Measurements from ENCODE around the gene PTMA. TPM values are rescaled to one million over a fixed set of nuclear protein-coding genes. Genes with fewer than 3 reads are reported as not detected.
A peak's percentile ranks its signal among the peaks of the same experiment; 100 is the strongest.
"Not testable (repeated sequence)": the region's sequence is repeated elsewhere in the genome, so short reads cannot be mapped to it uniquely, and the experiment has no call there.

The PTMA gene
- total RNA-seq, 1 experiment from 2014 or later = 1,260 TPM

DNA sequence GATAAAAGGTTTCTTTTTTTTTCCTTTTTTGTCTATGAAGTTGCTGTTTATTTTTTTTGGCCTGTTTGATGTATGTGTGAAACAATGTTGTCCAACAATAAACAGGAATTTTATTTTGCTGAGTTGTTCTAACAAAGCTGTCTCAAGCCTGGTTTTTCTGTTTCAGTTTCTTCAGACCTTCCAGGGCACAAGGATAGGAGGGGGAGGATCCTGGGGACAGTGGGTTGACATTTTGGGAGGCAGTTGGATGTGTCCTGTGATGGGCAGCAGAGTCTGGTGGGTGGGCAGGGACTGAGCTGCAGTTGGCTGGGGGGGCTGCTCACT is 5.0 kb downstream of the PTMA start:
- intact Hi-C loops (cut with micrococcal nuclease; ENCODE audit: unreplicated experiment) = loop anchor here (10.0 kb wide), 1 partner anchor 249 kb away; the partner anchor contains the start of gene NCL
- H4K20me1 ChIP-seq (ENCODE audit: insufficient read depth) = peaks cover 35% of the 10 kb centered on the region
- H3K4me1 ChIP-seq (replicated peaks; ENCODE audit: insufficient read depth) = peaks cover 30% of the 10 kb centered on the region
- not testable (repeated sequence) for H2AFZ ChIP-seq; DNase-seq; H3K4me3 ChIP-seq; H3K27me3 ChIP-seq (ENCODE audit: insufficient read depth, low read depth); BruUV-seq (replicated peaks); H3K9me2 ChIP-seq (ENCODE audit: insufficient read depth); H3K9me3 ChIP-seq (ENCODE audit: insufficient read depth, low read depth)
- H3K79me2 ChIP-seq (ENCODE audit: low read depth) = peaks cover 48% of the 10 kb centered on the region
- H3K27ac ChIP-seq = peak overlapping the region; percentile 36; the same call in 1 of the 2 replicates
- ChIA-PET POLR2A (ENCODE audit: unreplicated experiment) (interaction anchor here (0.5 to 0.6 kb wide), 2 partner anchors 94 to 1038 kb away, joined by 6 to 13 read pairs; no protein-coding TSS in a partner anchor), CTCF (interaction anchor here (0.5 to 3.2 kb wide), 7 partner anchors 33 to 102 kb away, joined by 3 to 32 read pairs (median 9); no protein-coding TSS in a partner anchor)
- peaks cover 18% of the 10 kb centered on the region for H3K36me3 ChIP-seq (ENCODE audit: low read depth)
- H3F3A ChIP-seq (ENCODE audit: insufficient read depth, low read depth) = peaks cover 54% of the 10 kb centered on the region
- peak overlapping the region; percentile 17; the same call in 1 of the 2 replicates for H3K4me2 ChIP-seq

GRCh38 chr2:231713730-231714638 is 5.7 kb downstream of the PTMA start:
- BruUV-seq (replicated peaks) = no TSS peak
- no peak overlapping the region for H2AFZ ChIP-seq
- peaks cover 18% of the 10 kb centered on the region for H3K36me3 ChIP-seq (ENCODE audit: low read depth)
- DNase-seq = peak; percentile 68 to 91
- peak overlapping the region; percentile 36; the same call in 1 of the 2 replicates for H3K27ac ChIP-seq
- TF ChIP-seq, protein P1, sequence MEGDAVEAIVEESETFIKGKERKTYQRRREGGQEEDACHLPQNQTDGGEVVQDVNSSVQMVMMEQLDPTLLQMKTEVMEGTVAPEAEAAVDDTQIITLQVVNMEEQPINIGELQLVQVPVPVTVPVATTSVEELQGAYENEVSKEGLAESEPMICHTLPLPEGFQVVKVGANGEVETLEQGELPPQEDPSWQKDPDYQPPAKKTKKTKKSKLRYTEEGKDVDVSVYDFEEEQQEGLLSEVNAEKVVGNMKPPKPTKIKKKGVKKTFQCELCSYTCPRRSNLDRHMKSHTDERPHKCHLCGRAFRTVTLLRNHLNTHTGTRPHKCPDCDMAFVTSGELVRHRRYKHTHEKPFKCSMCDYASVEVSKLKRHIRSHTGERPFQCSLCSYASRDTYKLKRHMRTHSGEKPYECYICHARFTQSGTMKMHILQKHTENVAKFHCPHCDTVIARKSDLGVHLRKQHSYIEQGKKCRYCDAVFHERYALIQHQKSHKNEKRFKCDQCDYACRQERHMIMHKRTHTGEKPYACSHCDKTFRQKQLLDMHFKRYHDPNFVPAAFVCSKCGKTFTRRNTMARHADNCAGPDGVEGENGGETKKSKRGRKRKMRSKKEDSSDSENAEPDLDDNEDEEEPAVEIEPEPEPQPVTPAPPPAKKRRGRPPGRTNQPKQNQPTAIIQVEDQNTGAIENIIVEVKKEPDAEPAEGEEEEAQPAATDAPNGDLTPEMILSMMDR (conservative IDR thresholded peaks at IDR 0.05) = peak; percentile 91
- no peak for TF ChIP-seq EZH2 (IDR thresholded peaks at IDR 0.05; ENCODE audit: low read depth)
- no peaks in the 10 kb centered on the region for H3K9me2 ChIP-seq (ENCODE audit: insufficient read depth)
- H3K9me3 ChIP-seq (ENCODE audit: insufficient read depth, low read depth) = no peaks in the 10 kb centered on the region
- peaks cover 30% of the 10 kb centered on the region for H3K4me1 ChIP-seq (replicated peaks; ENCODE audit: insufficient read depth)
- H3K4me3 ChIP-seq = no peak overlapping the region
- H3F3A ChIP-seq (ENCODE audit: insufficient read depth, low read depth) = peaks cover 54% of the 10 kb centered on the region
- ChIA-PET CTCF (interaction anchor here (0.5 to 3.2 kb wide), 10 partner anchors 32 to 113 kb away, joined by 3 to 32 read pairs (median 8); no protein-coding TSS in a partner anchor), POLR2A (ENCODE audit: unreplicated experiment) (interaction anchor here (0.5 to 1.9 kb wide), 4 partner anchors 36 to 1576 kb away, joined by 6 to 13 read pairs (median 9); no protein-coding TSS in a partner anchor)
- H4K20me1 ChIP-seq (ENCODE audit: insufficient read depth) = peaks cover 35% of the 10 kb centered on the region
- intact Hi-C loops (cut with micrococcal nuclease; ENCODE audit: unreplicated experiment) = loop anchor here (1.0 to 10.0 kb wide), 3 partner anchors 66 to 249 kb away; partner anchors contain the start of gene NCL
- H3K79me2 ChIP-seq (ENCODE audit: low read depth) = peaks cover 41% of the 10 kb centered on the region
- H3K4me2 ChIP-seq = peak overlapping the region; percentile 17; the same call in 1 of the 2 replicates
- H3K27me3 ChIP-seq (ENCODE audit: insufficient read depth, low read depth) = no peaks in the 10 kb centered on the region

GRCh38 chr2:231714639-231715498 is 6.5 kb downstream of the PTMA start:
- TF ChIP-seq, protein P1 (conservative IDR thresholded peaks at IDR 0.05) = peak; percentile 96
- no peak for TF ChIP-seq EZH2 (IDR thresholded peaks at IDR 0.05; ENCODE audit: low read depth)
- H3K27ac ChIP-seq = no peak overlapping the region
- peaks cover 33% of the 10 kb centered on the region for H3K79me2 ChIP-seq (ENCODE audit: low read depth)
- intact Hi-C loops (cut with micrococcal nuclease; ENCODE audit: unreplicated experiment) = loop anchor here (1.0 to 10.0 kb wide), 6 partner anchors 38 to 250 kb away; partner anchors contain the start of genes NCL and PDE6D
- ChIA-PET CTCF (interaction anchor here (0.6 to 3.2 kb wide), 10 partner anchors 33 to 114 kb away, joined by 3 to 32 read pairs (median 8); no protein-coding TSS in a partner anchor), POLR2A (ENCODE audit: unreplicated experiment) (interaction anchor here (0.5 to 1.9 kb wide), 3 partner anchors 37 to 1575 kb away, joined by 3 to 12 read pairs (median 6); no protein-coding TSS in a partner anchor)
- H3K4me2 ChIP-seq = no peak overlapping the region
- peak; percentile 55 to 70 for DNase-seq
- H3K36me3 ChIP-seq (ENCODE audit: low read depth) = peaks cover 18% of the 10 kb centered on the region
- no peaks in the 10 kb centered on the region for H3K27me3 ChIP-seq (ENCODE audit: insufficient read depth, low read depth)
- peaks cover 30% of the 10 kb centered on the region for H3K4me1 ChIP-seq (replicated peaks; ENCODE audit: insufficient read depth)
- no peaks in the 10 kb centered on the region for H3K9me2 ChIP-seq (ENCODE audit: insufficient read depth)
- peaks cover 35% of the 10 kb centered on the region for H4K20me1 ChIP-seq (ENCODE audit: insufficient read depth)
- peaks cover 54% of the 10 kb centered on the region for H3F3A ChIP-seq (ENCODE audit: insufficient read depth, low read depth)
- H2AFZ ChIP-seq = no peak overlapping the region
- no peak overlapping the region for H3K4me3 ChIP-seq
- no TSS peak for BruUV-seq (replicated peaks)
- H3K9me3 ChIP-seq (ENCODE audit: insufficient read depth, low read depth) = no peaks in the 10 kb centered on the region
